GM18511 (cell line): ENCODE results near the gene ITPA.

Source experiments
- ATAC-seq: cut with Tn5 transposase; IDR thresholded peaks from one replicate; pipeline ENCODE4 v1.9.1; 2021; ENCODE audit warnings: mild to moderate bottlenecking, moderate library complexity; ENCODE audit not compliant: unreplicated experiment

Gene ITPA

DNA sequence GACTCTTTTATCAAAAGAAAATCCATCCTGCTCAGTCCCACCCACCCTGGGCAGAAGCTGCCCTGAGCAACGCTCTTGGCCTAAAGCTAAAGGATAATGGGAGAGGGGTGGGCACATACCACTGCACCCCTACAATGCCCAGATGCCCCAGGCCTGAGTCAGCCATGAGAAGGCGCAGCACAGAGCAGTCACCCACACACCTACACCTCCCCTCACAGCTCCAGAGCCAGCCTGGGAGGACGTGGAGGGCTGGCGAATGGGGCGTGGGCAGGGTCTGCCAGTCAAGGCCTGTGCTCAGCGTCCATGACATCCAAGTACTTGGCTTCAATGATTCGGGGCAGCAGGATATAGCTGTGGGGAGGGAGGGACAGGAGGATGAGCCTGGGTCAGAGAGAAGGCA lies 18.2 kb downstream of the ITPA start:
- no peak for ATAC-seq

DNA sequence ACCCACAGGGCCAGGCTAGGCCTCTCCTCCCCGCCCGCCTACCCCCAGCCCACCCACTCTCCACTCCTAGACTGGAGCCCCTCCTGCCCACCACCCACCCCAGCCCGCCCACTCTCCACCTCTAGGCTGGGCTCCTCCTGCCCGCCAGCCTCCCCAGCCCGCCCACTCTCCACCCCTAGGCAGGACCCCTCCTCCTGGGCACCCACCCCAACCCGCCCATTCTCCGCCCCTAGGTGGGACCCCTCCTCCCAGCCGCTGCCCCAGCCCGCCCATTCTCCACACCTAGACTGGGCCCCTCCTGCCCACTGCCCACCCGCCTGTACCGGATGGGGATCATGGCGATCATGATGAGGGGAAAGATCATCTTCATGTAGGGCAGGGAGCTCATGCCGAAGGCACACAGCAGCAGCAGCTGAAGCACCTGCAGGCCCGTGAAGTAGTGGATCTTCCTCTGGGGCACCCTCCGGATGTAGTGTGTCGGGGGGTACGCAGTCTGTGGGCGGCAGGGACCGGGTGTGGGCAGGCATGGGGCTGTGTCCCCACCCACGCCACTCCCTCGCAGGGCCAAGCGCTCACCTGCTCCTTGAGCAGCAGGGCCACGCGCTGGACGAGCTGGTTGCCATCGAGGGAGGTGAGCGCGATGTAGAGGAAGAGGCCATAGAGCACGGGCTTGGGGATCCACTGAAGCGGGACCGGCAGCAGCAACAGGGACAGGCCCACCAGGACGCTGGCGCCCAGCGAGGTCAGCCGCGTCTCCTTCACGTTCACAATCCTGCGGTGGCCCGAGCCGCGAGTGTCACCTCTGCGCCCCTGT lies 18.8 kb downstream of the ITPA start:
- no peak for ATAC-seq

DNA sequence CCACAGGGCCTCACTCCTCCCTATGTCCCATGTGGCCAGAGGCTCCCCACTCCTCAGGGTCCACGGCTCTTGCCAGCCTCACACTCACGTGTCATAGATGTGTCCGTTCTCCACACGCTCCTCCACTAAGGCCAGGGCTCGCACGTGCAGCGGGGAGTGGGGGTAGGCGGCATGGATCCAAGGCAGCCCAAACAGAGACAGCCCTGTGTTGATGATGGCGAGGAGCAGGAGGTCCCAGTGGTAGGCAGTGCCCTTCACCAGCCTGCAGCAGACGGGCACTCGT lies 19.4 kb downstream of the ITPA start:
- no peak for ATAC-seq

DNA sequence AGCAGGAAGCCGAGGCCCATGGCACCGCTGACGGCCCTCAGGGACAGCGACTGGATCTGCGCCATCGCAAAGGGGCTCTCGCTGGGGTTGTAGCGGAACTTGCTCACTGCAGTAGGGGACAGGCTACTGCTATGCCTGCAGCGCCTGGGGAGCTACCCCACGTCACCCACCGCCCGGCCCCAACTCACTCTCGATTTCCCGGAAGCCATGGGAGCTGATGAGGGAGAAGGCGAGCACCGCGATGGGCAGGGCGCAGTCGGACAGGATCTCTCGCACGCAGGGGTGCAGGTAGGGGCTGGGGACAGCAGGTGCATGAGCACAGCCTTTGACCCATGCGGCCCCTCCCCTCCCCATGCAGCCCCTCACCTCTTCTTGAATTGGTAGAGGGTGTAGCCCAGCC lies 19.9 kb downstream of the ITPA start:
- no peak for ATAC-seq

DNA sequence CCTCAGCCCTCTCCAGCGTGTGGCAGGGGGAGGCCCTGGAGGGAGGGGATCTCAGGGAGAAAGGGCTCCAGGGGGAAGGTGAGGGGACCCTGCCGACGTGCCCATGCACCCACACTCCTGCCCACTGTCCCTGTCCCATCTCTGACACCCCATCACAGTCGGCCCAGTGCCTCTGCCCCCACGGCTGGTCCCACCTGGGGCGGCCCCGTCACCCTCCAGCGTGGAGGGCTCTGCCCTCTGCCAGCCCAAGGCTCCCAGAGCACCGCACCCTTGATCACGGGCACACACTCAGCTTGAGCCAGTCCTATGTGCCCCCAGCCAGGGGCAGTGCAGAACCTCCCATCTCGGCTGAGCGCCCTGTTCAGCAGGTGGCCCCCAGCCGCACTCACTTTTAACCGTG lies 20.5 kb downstream of the ITPA start:
- ATAC-seq = no peak

DNA sequence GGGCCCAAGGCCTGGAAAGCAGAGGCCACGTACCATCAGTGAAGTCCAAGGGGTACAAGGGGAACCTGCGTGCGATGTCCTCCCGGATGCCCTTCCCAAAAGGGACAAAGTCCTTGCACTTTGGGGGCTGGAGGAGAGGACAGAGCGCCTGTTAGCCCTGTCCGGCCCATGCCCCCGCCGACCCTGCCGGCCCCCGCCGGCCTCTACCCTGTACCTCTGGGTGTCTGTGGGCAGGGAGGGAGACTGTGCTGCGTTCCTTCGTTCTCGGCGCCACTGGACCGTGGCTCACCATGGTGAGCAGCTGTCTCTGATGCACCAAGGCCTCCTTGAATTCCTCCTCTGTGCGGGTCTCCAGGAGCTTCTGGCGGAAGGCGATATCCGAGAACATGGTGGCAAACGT lies 21.8 kb downstream of the ITPA start:
- no peak for ATAC-seq

DNA sequence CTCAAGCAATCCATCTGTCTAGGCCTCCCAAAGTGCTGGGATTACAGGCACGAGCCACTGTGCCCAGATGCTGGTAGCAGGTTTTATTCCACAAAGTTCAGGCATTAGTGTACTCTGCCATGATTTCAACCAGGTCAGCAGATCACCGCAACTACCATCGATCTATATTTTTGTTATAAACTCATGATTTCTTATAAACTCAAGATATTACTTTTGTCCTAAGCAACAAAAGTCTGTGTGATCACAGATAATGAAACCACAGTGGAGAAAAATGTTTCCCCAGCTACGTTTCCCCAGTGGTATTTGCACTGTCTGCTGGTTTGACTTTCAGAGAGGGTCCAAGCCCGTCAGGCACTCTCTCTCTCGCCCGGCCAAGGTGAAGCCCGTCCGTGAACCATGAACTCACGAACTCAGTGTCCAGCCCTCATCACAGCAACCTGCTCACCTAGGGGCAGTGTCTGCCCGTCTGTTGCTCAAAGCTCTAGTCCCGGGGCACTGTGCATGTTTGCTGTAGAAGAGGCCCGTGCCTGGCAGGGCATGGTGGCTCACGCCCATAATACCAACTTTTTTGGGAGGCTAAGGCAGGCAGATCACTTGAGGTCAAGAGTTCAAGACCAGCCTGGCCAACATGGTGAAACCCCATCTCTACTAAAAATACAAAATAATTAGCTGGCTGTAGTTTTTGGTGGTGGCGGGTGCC lies 22.7 kb downstream of the ITPA start:
- no peak for ATAC-seq

DNA sequence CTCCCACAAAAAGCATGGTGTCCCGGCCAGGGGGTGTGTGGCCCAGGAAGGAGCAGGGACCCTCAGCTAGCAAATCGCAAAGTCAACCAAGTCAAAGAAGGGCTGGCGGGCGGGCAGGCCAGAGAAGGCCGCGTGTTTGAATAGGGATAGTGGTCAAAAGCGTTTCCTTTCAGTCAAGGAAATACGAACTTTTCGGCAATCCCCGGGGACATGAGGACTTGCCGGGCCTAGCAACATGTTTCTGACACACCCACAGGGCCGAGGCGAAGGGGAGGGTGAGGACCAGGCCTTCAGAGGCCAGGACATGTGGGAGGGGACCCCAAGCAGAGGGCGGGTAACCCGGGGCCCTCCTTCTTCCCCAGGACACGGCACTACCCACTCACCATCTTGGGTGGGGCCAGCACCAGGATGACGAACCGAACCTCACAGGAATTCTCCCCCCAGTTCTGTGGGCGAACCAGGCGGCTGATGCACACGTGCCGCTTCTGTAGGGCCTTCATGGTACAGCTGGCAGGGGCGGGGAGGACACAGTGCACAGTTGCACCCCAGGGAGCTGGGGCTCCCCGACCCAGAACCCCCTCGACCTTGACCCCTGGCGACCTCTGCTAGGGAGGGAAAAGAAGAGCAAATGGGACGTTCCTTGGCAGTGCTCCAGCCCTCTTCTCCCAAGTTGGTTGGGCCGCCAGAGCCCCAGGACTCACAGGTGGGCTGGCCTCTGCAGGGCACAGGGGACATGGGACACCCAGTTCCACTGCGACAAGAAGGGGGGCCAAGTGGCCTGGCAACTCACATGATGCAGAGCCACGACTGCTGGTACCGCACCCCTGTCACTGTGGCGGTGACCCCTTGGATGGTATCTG lies 24.1 kb downstream of the ITPA start:
- ATAC-seq = no peak

DNA sequence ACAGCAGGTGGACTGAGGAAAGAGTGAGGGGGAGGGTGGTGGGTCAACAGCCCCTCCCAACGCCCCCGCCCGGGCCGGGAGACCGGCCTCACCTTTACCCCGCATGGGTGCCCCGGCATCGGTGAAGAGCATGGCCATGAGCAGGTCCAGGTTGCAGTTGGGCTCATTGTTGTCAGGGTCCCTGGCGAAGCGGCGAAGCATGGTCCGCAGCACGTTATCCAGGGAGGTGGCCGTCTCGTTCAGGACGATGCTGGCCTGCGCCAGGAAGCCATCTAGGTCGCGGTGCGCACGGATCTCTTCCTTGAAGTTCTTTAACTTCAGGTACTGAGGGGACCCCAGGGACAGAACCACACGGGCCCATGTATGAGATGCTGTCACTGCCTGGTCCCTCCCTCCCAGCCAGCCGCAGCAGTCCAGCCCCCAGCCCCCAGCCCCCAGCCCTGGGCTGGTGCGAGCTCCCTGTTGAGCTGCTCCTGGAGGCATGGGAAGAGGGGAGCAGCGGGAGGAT lies 24.7 kb downstream of the ITPA start:
- ATAC-seq = no peak

DNA sequence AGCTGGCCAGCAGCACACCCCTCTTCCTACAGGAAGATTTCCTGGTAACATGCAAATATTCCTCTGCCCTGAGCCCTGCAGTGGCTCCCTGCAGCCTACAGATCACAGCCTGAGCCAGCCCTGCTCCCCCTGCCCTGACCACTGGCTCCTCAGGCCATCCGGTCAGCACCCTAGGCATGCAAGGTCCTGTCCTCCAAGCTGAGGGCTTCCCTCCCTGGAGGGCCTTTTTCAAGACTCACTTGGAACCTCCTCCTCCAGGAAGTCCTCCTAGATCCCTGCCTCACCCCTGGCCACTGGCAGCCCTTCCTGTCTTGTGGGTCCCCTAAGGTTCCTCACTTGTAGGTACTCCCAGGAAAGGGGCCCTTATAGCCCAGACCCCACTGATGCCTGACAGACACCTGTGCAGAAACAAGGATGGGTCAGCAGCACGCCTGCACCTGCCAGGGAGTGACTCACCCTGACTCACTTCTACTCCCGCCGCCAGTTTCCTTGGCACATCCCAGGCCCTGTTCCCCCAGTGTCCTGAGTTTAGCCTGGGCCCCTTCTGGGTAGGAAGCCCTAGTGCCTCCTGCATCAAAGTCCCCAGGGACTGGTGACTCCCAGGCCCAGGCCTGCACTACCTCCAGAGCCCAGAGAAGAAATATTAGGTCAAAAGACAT lies 26.5 kb downstream of the ITPA start:
- no peak for ATAC-seq

DNA sequence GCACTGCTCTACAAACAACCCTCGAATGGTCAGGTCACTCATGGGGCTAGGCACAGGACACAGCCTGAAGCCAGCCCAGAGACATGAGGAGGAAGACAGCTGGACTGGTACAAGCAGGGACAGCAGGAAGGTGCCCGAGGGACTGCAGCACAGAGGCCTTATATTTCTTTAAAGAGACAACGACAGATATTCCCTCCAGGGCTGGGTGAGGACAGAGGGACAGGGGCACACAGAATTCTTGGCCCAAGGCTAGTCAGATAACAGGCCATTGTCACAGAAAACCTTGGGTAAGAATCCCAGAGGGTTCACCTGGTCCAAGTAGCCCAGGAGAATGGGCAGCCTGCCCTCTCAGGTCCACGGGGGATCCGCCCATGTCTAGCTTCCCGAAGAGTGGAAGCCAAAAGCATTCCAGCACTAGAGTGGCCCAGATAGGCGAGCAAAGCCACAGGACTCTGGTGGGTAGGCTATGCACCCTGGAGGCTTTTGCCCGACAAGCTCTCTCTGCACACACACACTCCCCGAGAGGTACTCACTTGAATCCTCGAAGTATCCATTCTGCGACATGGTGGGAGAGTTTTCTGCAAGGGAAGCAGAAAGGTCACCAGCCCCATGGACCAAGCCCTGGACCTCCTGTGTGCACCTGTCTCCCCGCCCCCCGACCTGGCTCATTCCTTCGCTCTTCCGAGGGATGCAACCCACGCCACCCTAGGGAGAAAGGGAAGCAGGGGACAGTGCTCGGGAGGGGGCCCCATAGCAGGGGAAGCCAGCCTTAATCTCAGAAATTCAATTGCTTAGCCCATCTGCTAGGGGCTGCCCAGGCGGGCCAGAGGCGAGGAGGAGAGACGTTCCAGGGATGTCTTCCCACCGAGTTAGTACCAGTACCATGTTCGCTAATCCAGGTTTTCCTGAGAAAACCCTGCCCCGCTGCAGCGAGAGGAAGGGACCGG lies 28.0 kb downstream of the ITPA start:
- no peak for ATAC-seq

DNA sequence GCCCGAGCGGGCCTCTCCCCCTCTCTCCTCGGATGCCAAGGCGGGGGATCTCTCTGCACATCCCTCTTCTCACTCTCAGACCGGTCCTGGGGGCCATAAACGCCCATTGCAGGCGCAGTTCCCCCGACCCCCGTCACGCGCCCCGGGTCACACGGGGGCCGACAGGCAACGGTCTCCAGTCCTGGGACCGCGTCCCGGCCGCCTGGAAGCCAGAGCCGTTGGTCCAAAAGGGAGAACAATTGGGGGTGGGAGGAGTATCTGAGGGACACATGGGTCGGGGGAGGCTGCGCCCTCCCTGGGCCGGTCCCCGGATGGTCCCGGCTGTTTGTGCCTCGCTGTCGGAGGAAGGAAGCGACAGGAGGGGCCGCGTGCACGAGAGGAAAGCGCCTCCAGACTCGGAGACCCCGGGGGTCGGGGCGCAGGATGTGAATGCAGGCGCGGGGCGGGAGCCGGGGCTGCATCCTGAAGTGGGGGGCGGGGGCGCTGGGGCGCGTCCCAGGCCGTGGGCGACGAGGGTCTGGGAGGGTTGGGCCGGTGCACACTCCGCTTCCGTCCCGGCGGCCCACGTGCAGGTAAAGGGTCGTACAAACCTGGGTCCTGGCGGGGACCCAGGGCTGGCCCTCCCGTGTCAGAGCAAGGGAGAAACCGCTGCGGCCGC lies 28.8 kb downstream of the ITPA start:
- ATAC-seq = no peak

DNA sequence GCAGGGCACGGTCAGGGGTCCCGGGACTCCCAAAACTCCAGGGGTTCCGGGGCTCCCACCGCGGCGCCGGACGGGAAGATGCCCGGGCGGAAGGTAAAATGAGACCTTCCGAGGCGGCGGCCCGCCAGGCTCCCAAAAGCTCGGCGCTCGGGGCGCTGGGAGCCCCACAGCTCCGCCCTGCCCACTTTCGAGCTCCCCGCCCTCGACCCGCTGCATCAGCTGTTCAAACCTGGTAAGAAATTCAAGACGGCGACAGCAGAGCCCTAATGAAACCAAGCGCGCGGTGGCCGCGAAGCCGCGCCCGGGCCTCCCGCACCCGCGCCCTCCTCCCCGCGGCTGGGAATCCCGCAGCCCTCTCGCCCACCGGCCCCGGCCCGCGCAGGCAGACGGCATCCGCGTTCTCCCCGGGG lies 29.3 kb downstream of the ITPA start:
- no peak for ATAC-seq

DNA sequence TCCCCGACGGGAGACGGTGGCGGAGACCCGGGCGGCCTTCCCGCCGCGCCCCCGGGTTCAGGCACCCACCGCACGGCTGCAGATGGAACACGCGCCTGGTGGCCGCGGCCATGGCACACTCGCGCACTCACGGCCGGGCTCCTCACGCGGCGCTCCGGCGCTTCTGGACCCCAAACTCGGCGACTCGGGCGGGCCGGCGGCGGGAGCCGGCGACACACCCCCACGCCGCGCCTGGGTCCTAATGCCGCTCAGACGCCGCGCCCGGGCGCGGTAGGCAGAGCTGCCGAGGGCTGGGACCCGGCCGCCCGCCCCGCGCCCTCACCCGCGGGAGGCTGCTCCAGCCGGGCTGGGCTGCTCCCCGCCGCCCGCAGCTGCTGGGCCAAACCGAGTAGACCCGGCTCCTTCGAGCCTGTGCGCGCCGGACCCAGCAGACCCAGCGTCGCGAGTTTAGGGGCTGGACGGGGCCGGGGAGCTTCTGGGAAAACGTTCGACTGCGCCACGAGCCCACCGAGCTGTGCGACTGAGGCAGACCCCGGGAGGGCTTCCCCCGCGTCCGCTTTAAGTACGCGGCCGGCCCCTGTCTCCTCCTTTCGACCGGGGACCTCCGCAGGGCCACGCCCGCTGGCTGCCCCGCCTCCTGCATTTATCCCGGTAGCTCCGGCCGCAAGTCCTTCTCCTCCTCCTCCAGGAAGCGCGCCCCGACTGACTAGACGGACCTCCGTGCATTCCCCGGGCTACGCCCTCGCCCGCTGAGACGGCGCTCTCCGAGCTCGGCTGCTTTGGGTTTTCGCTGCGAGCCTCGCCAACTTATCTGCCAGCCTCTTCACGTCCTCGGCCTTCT lies 29.9 kb downstream of the ITPA start, which contains the start of gene SLC4A11:
Gene SLC4A11, minus strand, starts transcription at position 165 of the 841 bp plus-strand sequence. Its CDS starts 53 bp downstream, at position 112.
- ATAC-seq = no peak

DNA sequence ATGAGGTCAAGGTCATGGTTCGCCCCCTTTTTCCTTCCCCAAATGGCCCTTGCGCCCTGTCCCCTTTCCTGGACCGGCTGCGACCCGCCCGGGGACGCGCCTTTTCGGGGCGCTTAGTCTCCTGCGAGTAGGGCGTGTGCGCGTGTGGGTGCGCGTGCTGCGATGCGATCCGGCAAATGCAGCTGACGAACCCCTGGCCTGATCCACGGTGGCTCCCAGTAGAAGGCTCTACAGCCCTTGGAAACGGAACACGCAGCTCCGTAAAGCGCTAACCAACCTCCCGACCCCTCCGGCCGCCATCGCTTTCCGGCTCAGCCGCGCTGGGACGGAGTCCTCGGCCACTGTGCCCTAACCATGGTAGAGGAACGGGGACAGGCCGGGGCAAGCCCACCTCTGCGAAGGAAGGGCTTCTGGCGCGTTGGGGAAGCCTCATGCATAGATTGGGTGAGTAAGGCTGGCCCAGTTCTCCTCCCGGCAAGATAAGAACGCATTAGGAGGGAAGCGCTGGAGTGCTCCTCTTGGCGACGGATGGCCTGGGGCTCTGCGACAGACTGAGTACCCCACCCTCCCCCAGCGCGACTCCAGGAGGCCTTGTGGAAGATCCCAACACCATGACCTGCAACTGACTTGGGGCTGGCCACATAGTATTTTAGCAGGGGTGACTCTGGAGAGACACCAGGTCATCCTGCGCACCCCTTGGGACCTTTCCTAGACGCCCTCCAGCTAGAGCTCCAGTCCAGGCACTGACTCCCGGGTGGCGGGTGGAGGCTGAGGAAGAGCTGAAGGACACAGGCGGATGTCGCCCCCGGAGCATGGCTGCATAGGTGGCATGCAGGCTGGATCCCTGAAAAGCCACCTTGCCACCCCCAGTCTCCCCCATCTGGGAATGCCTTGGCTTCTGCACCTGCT lies 30.8 kb downstream of the ITPA start:
- ATAC-seq = no peak

DNA sequence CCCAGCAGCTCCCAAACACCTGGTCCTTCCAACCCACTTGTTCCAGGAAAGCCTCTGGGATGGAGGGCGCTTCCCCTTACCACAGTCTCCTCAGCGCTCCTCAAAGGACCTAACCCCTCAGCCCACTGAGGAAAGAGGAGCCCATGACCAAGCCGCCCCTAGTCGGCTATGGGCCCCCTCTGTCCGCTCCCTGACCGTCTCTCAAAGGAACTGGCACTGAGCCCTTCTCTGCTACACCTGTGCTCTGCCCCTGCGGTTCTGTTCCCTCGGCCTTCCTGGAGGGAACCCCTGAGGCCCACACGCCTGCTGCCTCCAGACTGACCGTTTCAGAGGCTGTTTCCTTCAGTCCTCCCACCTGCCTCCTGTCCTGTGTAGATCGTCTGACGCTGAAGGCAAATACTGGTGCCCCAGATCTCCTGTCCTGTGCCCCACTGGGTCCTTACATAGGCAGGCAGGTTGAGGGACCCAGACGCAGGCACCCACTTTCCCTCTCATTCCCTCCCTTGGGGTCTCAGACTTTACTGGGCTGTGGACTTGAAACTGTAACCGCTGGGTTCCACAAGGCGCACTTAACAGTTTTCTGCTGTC lies 31.6 kb downstream of the ITPA start:
- ATAC-seq = no peak

DNA sequence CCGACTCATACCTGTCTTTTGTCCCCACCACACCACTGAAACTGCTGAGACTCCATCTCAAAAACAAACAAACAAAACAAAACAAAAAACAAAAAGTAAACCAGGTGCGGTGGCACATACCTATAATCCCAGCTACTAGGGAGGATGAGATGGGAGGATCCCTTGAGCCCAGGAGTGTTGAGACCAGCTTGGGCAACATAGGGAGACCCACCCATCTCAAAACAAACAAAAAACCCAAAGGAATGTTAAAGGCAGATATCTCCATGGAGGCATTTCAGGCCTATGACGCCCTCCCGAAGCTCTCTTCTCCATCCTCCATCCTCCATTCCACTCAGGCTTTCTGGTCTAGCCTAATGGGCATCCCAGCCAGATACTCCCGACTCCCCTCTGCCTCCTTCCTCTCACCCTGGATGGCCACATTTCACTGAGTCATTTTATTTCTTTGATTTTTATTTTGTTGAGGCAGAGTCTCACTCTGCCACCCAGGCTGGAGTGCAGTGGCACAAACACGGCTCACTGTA lies 32.9 kb downstream of the ITPA start:
- ATAC-seq = no peak
